Mesodermal cell (in vitro differentiated cells): ENCODE data around the gene CSGALNACT2.

Source experiments
- H3K27ac ChIP-seq: 2 replicates; pipeline ENCODE4 v1.7.0; 2013; ENCODE audit warnings: mild to moderate bottlenecking, low read depth, low read length, moderate library complexity; ENCODE audit not compliant: severe bottlenecking
- H3K36me3 ChIP-seq: 2 replicates; pipeline ENCODE4 v1.7.1; 2013; ENCODE audit warnings: mild to moderate bottlenecking, low read length, moderate library complexity; ENCODE audit not compliant: control insufficient read depth, insufficient read depth
- H3K4me1 ChIP-seq: one replicate; pipeline ENCODE4 v1.7.1; 2013; ENCODE audit warnings: mild to moderate bottlenecking, low read length; ENCODE audit not compliant: insufficient read depth, control insufficient read depth, poor library complexity, severe bottlenecking
- H3K4me3 ChIP-seq: 2 replicates; pipeline ENCODE4 v1.7.0; 2013; ENCODE audit warnings: low read length, control low read depth, mild to moderate bottlenecking; ENCODE audit not compliant: insufficient read depth, poor library complexity, severe bottlenecking; ENCODE audit errors: extremely low read depth
- H3K9me3 ChIP-seq: 2 replicates; pipeline ENCODE4 v1.7.1; 2013; ENCODE audit warnings: mild to moderate bottlenecking, low read length, moderate library complexity; ENCODE audit not compliant: control insufficient read depth
- WGBS, 2 experiments: methylation state at CpG; one replicate each; pipeline ENCODE4 v1.1.5; 2013; ENCODE audit warnings: missing lambda C conversion rate in 2 of 2; ENCODE audit not compliant: insufficient coverage in 2 of 2; 5-methylcytosine and 5-hydroxymethylcytosine counted together

The CSGALNACT2 gene

GRCh38 chr10:43188702-43189101 lies 50.5 kb downstream of the CSGALNACT2 start:
- Histone ChIP-seq H3K9me3 (no peaks in the 10 kb centered on the region), H3K27ac (no peak overlapping the region), H3K36me3 (peaks cover 14% of the 10 kb centered on the region), H3K4me1 (no peaks in the 10 kb centered on the region), H3K4me3 (no peak overlapping the region)
- no CpG with 5 or more reads among the region's 1 CpG for WGBS, 2 experiments

GRCh38 chr10:43190289-43190688 lies 52.0 kb downstream of the CSGALNACT2 start:
- no peaks in the 10 kb centered on the region for H3K9me3 ChIP-seq
- H3K4me3 ChIP-seq, result no peak overlapping the region
- H3K27ac ChIP-seq, result no peak overlapping the region
- H3K4me1 ChIP-seq, result no peaks in the 10 kb centered on the region
- peaks cover 10% of the 10 kb centered on the region for H3K36me3 ChIP-seq

- 67% methylated on average over 1 of the region's 3 CpGs; no CpG with 5 or more reads in 1 of the 2 experiments for WGBS, 2 experiments
- Histone ChIP-seq H3K36me3 (peaks cover 5% of the 10 kb centered on the region), H3K9me3 (no peaks in the 10 kb centered on the region), H3K4me1 (no peaks in the 10 kb centered on the region), H3K4me3 (no peak overlapping the region), H3K27ac (no peak overlapping the region)
These were observed 52.5 kb downstream of the CSGALNACT2 start for GRCh38 chr10:43190775-43191174.

- H3K36me3 ChIP-seq, result no peaks in the 10 kb centered on the region
- H3K9me3 ChIP-seq, result no peaks in the 10 kb centered on the region
- WGBS, 2 experiments, result 91 to 94% methylated on average over 8 to 9 of the region's 9 CpGs
- H3K27ac ChIP-seq, result no peak overlapping the region
- H3K4me3 ChIP-seq, result no peak overlapping the region
- no peaks in the 10 kb centered on the region for H3K4me1 ChIP-seq
These were observed 54.6 kb downstream of the CSGALNACT2 start for GRCh38 chr10:43192884-43193283.

- Histone ChIP-seq H3K27ac (no peak overlapping the region), H3K9me3 (no peaks in the 10 kb centered on the region), H3K4me3 (no peak overlapping the region), H3K36me3 (no peaks in the 10 kb centered on the region), H3K4me1 (no peaks in the 10 kb centered on the region)
- 90 to 93% methylated on average over 5 to 6 of the region's 8 CpGs for WGBS, 2 experiments
These were observed 55.3 kb downstream of the CSGALNACT2 start for GRCh38 chr10:43193496-43194080.

GRCh38 chr10:43194266-43194665 lies 56.0 kb downstream of the CSGALNACT2 start:
- 67 to 75% methylated on average over 2 of the region's 4 CpGs for WGBS, 2 experiments
- Histone ChIP-seq H3K27ac (no peak overlapping the region), H3K4me3 (no peak overlapping the region), H3K4me1 (no peaks in the 10 kb centered on the region), H3K36me3 (no peaks in the 10 kb centered on the region), H3K9me3 (no peaks in the 10 kb centered on the region)

- Histone ChIP-seq H3K27ac (no peak overlapping the region), H3K9me3 (no peaks in the 10 kb centered on the region), H3K4me1 (no peaks in the 10 kb centered on the region), H3K4me3 (no peak overlapping the region), H3K36me3 (peaks cover 3% of the 10 kb centered on the region)
- 95 to 97% methylated on average over 9 of the region's 9 CpGs for WGBS, 2 experiments
These were observed 56.6 kb downstream of the CSGALNACT2 start for GRCh38 chr10:43194859-43195258.

- Histone ChIP-seq H3K36me3 (peaks cover 3% of the 10 kb centered on the region), H3K4me3 (no peak overlapping the region), H3K9me3 (no peaks in the 10 kb centered on the region), H3K4me1 (no peaks in the 10 kb centered on the region), H3K27ac (no peak overlapping the region)
- WGBS, 2 experiments, result 94% methylated on average over 7 of the region's 12 CpGs
These were observed 57.3 kb downstream of the CSGALNACT2 start for GRCh38 chr10:43195557-43195956.

GRCh38 chr10:43196131-43196980 lies 58.1 kb downstream of the CSGALNACT2 start:
- Histone ChIP-seq H3K4me3 (no peak overlapping the region), H3K4me1 (no peaks in the 10 kb centered on the region), H3K36me3 (peaks cover 3% of the 10 kb centered on the region), H3K9me3 (no peaks in the 10 kb centered on the region), H3K27ac (no peak overlapping the region)
- WGBS, 2 experiments, result 91 to 96% methylated on average over 15 to 16 of the region's 20 CpGs

- peaks cover 3% of the 10 kb centered on the region for H3K36me3 ChIP-seq
- 94% methylated on average over 18 to 19 of the region's 20 CpGs for WGBS, 2 experiments
- H3K27ac ChIP-seq, result no peak overlapping the region
- H3K4me1 ChIP-seq, result peaks cover 3% of the 10 kb centered on the region
- no peak overlapping the region for H3K4me3 ChIP-seq
- H3K9me3 ChIP-seq, result no peaks in the 10 kb centered on the region
These were observed 59.0 kb downstream of the CSGALNACT2 start for GRCh38 chr10:43196981-43197833.
